ENCODE data around the gene MROH2A. TPM values are rescaled to one million over a fixed set of nuclear protein-coding genes. Genes with fewer than 3 reads are reported as not detected.

Gene MROH2A
- total and polyA plus RNA-seq, 9 of the 15 experiments (the other 6 are each of a cell fraction or from before 2014, with no cell fraction given), result 0.03 TPM; not detected in 8

- TF ChIP-seq XRCC5 (IDR thresholded peaks at IDR 0.05; ENCODE audit: low read depth, low read length) (no peak), HMBOX1 (IDR thresholded peaks at IDR 0.05) (no peak), SRF (CRISPR knock-in tag; IDR thresholded peaks at IDR 0.05) (no peak), ZNF76 (CRISPR knock-in tag; IDR thresholded peaks at IDR 0.05; ENCODE audit: borderline replicate concordance) (no peak)
- TF ChIP-seq, protein P1, sequence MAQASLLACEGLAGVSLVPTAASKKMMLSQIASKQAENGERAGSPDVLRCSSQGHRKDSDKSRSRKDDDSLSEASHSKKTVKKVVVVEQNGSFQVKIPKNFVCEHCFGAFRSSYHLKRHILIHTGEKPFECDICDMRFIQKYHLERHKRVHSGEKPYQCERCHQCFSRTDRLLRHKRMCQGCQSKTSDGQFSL (CRISPR knock-in tag; IDR thresholded peaks at IDR 0.05), result no peak
- TF ChIP-seq, protein P1 (tag; IDR thresholded peaks at IDR 0.05), result no peak
Measured at GRCh38 chr2:233820774-233821105, 42.6 kb downstream of the MROH2A start (continued).

GRCh38 chr2:233821196-233821595 lies 43.1 kb downstream of the MROH2A start:
- Histone ChIP-seq H3K9me3 (replicated peaks; ENCODE audit: control insufficient read depth, insufficient read depth, low read depth, low read length) (no peaks in the 10 kb centered on the region), H3K4me2 (ENCODE audit: insufficient read depth, low read length) (no peak overlapping the region), H3K9ac (ENCODE audit: insufficient read depth in 1 of 2, low read depth in 2 of 2, low read length in 2 of 2) (no peak overlapping the region), H3K4me3 (no peak overlapping the region), H4K20me1 (replicated peaks; ENCODE audit: control insufficient read depth, insufficient read depth, low read length) (no peaks in the 10 kb centered on the region; the same call in 1 of the 2 replicates), H3K9me1 (ENCODE audit: control insufficient read depth, insufficient read depth, low read length) (no peaks in the 10 kb centered on the region), H3K27ac (ENCODE audit: extremely low read depth, low read depth, low read length) (no peak overlapping the region), H3K36me3 (ENCODE audit: control insufficient read depth, insufficient read depth, low read length) (no peaks in the 10 kb centered on the region), H3K79me2 (ENCODE audit: control insufficient read depth, insufficient read depth, low read length) (no peaks in the 10 kb centered on the region), H3K27me3 (ENCODE audit: control insufficient read depth in 2 of 2, insufficient read depth in 2 of 2, low read length in 2 of 2) (peaks cover 2 to 62% of the 10 kb centered on the region in 2 experiments; a peak in 3 of 5 replicates), H2AFZ (ENCODE audit: low read depth, low read length) (no peak overlapping the region), H3K4me1 (replicated peaks in 1 of 2; ENCODE audit: control insufficient read depth in 2 of 2, insufficient read depth in 2 of 2, low read length in 2 of 2) (no peaks in the 10 kb centered on the region; a peak in 1 of 5 replicates)
- ChIA-PET POLR2A (interaction anchor here (0.6 kb wide), 1 partner anchor 30 kb away, joined by 4 read pairs; no protein-coding TSS in a partner anchor), CTCF (ENCODE audit: low intra/inter-chr PET ratio) (no interaction called here)
- WGBS (ENCODE audit: insufficient coverage, low coverage, missing lambda C conversion rate), result 0% methylated on average over 3 of the region's 3 CpGs
- in situ Hi-C loops (cut with MboI) (no loop called here), intact Hi-C loops (cut with micrococcal nuclease) (no loop called here)
- BruUV-seq (replicated peaks), result no TSS peak
- no peak for ATAC-seq
- DNase-seq (ENCODE audit: extremely low read depth in 1 of 4, low spot score in 3 of 4), result no peak
- no peak for FAIRE-seq
- no peak for TF ChIP-seq YY1 (IDR thresholded peaks at IDR 0.05; ENCODE audit: borderline replicate concordance in 1 of 3, control insufficient read depth in 1 of 3, extremely low read depth in 1 of 3, insufficient read depth in 3 of 3, insufficient read length in 1 of 3, insufficient replicate concordance in 2 of 3, low read depth in 1 of 3, low read length in 2 of 3)
- TF ChIP-seq CGGBP1 (CRISPR knock-in tag; IDR thresholded peaks at IDR 0.05), result no peak
- no peak for TF ChIP-seq ZNF347 (CRISPR knock-in tag; IDR thresholded peaks at IDR 0.05; ENCODE audit: low read depth)
- TF ChIP-seq MCM5 (IDR thresholded peaks at IDR 0.05; ENCODE audit: low read depth), result no peak
- TF ChIP-seq SAFB2 (IDR thresholded peaks at IDR 0.05; ENCODE audit: borderline replicate concordance, low read depth, low read length, severe bottlenecking), result no peak
- no peak for TF ChIP-seq SIN3B (IDR thresholded peaks at IDR 0.05; ENCODE audit: low read depth)
- TF ChIP-seq ZNF512 (tag; IDR thresholded peaks at IDR 0.05), result no peak
- no peak for TF ChIP-seq ZNF165 (CRISPR knock-in tag; IDR thresholded peaks at IDR 0.05; ENCODE audit: borderline replicate concordance)
- no peak for TF ChIP-seq HMBOX1 (IDR thresholded peaks at IDR 0.05)
- TF ChIP-seq BCOR (IDR thresholded peaks at IDR 0.05), result no peak
